ENCODE data around the gene SLC17A9. TPM values are rescaled to one million over a fixed set of nuclear protein-coding genes. Genes with fewer than 3 reads are reported as not detected.

The SLC17A9 gene
- total and polyA plus RNA-seq, 2 experiments from 2014 or later, result 32.0 to 39.3 TPM

DNA sequence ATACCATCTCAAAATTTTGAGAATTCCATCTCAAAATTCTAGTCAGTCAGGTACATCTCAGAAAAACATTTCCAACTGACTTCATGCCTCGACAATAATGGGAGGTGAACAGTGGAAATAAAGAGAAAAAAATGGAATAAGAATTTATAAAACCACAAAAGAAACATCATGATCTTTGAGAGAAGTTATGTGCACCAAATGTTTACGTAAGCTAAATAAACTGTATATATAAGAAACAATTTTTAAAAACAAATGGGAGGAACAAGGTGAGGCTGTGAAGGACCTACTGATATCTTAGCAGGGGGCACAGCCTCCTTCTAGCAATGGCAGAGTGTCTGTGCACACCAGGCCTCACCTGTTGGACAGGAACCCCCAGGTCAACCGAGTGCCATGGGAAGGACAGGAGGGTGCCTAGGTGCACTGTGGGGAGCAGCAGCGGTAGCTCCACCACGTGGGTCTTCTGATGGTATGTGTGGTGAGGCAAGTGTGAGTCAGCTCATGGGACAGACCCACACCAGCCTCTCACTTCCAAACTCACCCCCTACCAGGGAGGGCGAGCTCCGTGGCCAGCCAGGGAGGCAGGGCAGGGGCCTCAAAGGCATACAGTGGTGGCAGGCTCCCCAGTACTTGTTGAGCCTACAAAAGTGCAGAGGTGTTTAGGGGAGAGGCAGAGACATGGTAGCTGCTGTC, 49.4 kb upstream of the SLC17A9 start (continued):
- TF ChIP-seq, protein P1, sequence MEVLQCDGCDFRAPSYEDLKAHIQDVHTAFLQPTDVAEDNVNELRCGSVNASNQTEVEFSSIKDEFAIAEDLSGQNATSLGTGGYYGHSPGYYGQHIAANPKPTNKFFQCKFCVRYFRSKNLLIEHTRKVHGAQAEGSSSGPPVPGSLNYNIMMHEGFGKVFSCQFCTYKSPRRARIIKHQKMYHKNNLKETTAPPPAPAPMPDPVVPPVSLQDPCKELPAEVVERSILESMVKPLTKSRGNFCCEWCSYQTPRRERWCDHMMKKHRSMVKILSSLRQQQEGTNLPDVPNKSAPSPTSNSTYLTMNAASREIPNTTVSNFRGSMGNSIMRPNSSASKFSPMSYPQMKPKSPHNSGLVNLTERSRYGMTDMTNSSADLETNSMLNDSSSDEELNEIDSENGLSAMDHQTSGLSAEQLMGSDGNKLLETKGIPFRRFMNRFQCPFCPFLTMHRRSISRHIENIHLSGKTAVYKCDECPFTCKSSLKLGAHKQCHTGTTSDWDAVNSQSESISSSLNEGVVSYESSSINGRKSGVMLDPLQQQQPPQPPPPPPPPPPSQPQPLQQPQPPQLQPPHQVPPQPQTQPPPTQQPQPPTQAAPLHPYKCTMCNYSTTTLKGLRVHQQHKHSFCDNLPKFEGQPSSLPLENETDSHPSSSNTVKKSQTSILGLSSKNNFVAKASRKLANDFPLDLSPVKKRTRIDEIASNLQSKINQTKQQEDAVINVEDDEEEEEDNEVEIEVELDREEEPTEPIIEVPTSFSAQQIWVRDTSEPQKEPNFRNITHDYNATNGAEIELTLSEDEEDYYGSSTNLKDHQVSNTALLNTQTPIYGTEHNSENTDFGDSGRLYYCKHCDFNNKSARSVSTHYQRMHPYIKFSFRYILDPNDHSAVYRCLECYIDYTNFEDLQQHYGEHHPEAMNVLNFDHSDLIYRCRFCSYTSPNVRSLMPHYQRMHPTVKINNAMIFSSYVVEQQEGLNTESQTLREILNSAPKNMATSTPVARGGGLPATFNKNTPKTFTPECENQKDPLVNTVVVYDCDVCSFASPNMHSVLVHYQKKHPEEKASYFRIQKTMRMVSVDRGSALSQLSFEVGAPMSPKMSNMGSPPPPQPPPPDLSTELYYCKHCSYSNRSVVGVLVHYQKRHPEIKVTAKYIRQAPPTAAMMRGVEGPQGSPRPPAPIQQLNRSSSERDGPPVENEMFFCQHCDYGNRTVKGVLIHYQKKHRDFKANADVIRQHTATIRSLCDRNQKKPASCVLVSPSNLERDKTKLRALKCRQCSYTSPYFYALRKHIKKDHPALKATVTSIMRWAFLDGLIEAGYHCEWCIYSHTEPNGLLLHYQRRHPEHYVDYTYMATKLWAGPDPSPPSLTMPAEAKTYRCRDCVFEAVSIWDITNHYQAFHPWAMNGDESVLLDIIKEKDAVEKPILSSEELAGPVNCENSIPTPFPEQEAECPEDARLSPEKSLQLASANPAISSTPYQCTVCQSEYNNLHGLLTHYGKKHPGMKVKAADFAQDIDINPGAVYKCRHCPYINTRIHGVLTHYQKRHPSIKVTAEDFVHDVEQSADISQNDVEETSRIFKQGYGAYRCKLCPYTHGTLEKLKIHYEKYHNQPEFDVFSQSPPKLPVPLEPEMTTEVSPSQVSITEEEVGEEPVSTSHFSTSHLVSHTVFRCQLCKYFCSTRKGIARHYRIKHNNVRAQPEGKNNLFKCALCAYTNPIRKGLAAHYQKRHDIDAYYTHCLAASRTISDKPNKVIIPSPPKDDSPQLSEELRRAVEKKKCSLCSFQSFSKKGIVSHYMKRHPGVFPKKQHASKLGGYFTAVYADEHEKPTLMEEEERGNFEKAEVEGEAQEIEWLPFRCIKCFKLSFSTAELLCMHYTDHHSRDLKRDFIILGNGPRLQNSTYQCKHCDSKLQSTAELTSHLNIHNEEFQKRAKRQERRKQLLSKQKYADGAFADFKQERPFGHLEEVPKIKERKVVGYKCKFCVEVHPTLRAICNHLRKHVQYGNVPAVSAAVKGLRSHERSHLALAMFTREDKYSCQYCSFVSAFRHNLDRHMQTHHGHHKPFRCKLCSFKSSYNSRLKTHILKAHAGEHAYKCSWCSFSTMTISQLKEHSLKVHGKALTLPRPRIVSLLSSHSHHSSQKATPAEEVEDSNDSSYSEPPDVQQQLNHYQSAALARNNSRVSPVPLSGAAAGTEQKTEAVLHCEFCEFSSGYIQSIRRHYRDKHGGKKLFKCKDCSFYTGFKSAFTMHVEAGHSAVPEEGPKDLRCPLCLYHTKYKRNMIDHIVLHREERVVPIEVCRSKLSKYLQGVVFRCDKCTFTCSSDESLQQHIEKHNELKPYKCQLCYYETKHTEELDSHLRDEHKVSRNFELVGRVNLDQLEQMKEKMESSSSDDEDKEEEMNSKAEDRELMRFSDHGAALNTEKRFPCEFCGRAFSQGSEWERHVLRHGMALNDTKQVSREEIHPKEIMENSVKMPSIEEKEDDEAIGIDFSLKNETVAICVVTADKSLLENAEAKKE (CRISPR knock-in tag; IDR thresholded peaks at IDR 0.05), result no peak
- no peak for TF ChIP-seq EZH2phosphoT487 (IDR thresholded peaks at IDR 0.05; ENCODE audit: unreplicated experiment)
- TF ChIP-seq STAT1 (IDR thresholded peaks at IDR 0.05; ENCODE audit: unreplicated experiment), result no peak
- no peak; the same call in 1 of the 2 replicates for TF ChIP-seq POLR2AphosphoS5 (IDR thresholded peaks at IDR 0.05; ENCODE audit: low read depth)

DNA sequence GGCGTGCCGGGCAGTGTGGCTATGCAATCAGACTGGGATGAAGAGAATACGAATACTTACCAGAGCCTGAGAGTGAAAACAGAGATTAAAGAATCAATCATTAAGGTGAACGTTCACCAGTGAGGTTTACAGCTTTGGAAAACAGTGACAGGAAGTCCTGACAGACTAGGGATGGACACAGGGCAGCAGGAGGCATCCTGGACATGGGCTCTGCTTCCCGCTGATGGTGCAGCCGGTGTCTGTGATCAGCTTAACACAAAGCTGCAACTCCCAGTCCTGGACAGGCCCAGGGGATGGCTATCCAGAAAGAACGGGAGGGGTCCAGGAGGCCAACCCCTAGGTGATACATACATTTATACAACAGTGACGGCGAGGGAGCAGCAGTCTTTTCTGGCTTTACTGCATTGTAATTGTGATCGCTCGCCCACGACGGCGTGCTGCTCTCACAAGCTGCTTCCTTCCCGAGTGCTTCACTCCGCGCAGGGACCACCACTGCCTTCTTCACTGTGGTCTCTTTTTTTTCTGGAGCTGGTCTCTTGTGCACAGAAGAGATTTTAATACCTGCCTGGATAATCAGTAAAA, 46.9 kb upstream of the SLC17A9 start:
- DNase-seq (ENCODE audit: low spot score), result no peak
- Histone ChIP-seq H3F3A (replicated peaks; ENCODE audit: low read depth) (peaks cover 93% of the 10 kb centered on the region), H3K9me2 (ENCODE audit: insufficient read depth) (no peaks in the 10 kb centered on the region), H3K27ac (ENCODE audit: low read depth) (peak overlapping the region; percentile 50; the same call in 1 of the 2 replicates), H3K79me2 (replicated peaks; ENCODE audit: insufficient read depth) (peaks cover 63% of the 10 kb centered on the region), H2AFZ (no peak overlapping the region), H3K4me2 (no peak overlapping the region), H3K27me3 (ENCODE audit: insufficient read depth) (no peaks in the 10 kb centered on the region), H3K36me3 (ENCODE audit: insufficient read depth) (peaks cover 86% of the 10 kb centered on the region), H4K20me1 (replicated peaks; ENCODE audit: insufficient read depth) (peaks cover 82% of the 10 kb centered on the region), H3K4me1 (ENCODE audit: insufficient read depth) (peaks cover 18% of the 10 kb centered on the region; the same call in 1 of the 2 replicates), H3K4me3 (no peak overlapping the region)
- ATAC-seq, result no peak
- TF ChIP-seq POLR2AphosphoS5 (IDR thresholded peaks at IDR 0.05; ENCODE audit: low read depth), result 0 out of 2 replicates have a peak, but pooled peaks have one; percentile 8
- TF ChIP-seq EZH2phosphoT487 (IDR thresholded peaks at IDR 0.05; ENCODE audit: unreplicated experiment), result no peak
- Mint-ChIP-seq H3K36me3 (ENCODE audit: low read depth) (peaks cover 96% of the 10 kb centered on the region), H3K27ac (no peak overlapping the region), H3K9me3 (no peaks in the 10 kb centered on the region), H3K4me1 (peaks cover 12% of the 10 kb centered on the region), H3K27me3 (ENCODE audit: insufficient read depth, low read depth, poor library complexity) (peaks cover 15% of the 10 kb centered on the region), H3K4me3 (no peak overlapping the region; the same call in 2 of the 3 replicates)
